GM19023 (cell line): ENCODE results near the gene ONECUT1.

Source experiments
- ATAC-seq: cut with Tn5 transposase; IDR thresholded peaks from one replicate; pipeline ENCODE4 v1.9.1; 2021; ENCODE audit warnings: mild to moderate bottlenecking, moderate library complexity; ENCODE audit not compliant: unreplicated experiment

ONECUT1 gene

DNA sequence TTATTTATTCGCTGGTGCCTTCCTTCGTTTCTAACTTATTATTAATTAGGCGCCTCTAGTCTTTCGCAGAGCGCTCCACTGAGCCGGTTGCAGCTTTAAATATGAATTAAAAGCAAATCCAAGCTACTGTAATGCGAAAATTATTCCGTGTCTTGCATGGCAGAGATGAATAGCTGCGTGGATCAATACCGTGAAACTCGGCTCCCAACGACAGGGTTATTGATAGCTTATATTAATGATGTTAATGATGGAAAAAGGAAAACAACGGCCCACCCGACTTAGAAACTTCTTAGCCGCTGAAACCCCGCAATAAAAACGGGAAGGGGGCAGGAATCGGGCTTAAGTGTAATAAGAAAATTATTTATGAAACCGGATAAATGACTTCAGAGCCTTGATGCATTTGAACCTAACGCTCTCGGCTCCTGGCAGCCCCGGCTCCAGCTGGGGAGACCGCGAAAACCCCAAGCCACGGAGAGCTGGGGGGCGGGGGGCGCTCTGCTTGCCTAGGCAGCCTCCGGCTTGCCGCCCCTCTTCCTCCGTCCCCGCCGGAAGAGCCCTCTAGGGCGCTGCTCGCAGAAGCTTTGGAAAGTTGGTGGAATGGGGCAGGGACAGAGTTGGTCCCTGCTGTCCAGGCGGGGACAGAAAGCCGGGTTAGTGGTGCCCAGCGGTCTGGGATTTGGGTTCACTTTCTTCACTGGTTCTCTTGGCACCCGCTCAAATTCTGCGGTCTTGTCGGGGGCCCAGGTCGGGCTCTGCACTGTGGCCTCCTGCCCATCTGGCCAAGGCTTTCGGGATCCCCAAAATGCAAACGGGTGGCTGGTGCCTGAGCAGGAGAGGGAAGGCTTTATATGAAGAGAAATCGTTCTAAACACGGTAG lies 7.7 kb upstream of the ONECUT1 start:
- ATAC-seq: no peak

DNA sequence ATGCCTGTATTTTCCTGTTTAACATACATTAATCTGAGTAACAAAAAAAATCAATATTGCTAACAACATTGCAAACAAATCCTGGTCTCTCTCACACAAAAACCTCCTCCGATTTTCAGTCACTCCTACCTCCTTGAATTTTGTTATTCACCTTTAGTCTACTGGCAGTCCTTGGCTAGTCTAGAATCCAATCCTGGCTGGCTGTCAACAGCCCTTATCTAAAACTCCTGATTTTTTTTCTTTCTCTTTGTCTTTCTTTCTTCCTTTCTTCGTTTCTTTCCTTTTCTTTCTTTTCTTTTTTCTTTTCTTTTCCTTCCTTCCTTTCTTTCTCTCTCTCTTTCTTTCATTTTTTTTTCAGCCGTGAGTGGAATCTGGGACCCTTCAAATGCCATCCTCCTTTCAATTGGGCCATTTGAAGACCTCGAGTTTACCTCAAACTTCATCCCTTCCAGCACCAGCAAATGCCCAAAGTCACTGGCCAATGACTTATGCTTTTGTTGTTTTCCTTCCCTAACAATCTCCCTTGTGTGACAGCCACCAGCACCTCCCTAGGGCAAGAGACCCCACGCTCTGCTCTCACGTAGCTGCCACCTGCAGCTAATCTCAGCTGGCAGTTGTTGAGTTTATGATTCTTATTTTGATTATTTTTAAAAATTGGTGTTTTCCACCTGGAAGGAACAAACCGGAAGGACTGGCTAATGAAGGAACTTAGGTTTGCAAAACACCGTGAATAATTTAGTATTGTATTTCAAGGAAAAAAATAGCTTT lies 6.8 kb upstream of the ONECUT1 start:
- ATAC-seq: no peak

GRCh38 chr15:52796228-52796521 lies 6.0 kb upstream of the ONECUT1 start:
- no peak for ATAC-seq

- ATAC-seq: no peak
These were observed 5.5 kb upstream of the ONECUT1 start for GRCh38 chr15:52795464-52796227.

- no peak for ATAC-seq
These were observed 4.7 kb upstream of the ONECUT1 start for GRCh38 chr15:52794665-52795463.

- no peak for ATAC-seq
These were observed 1.6 kb upstream of the ONECUT1 start for GRCh38 chr15:52791776-52792175.

DNA sequence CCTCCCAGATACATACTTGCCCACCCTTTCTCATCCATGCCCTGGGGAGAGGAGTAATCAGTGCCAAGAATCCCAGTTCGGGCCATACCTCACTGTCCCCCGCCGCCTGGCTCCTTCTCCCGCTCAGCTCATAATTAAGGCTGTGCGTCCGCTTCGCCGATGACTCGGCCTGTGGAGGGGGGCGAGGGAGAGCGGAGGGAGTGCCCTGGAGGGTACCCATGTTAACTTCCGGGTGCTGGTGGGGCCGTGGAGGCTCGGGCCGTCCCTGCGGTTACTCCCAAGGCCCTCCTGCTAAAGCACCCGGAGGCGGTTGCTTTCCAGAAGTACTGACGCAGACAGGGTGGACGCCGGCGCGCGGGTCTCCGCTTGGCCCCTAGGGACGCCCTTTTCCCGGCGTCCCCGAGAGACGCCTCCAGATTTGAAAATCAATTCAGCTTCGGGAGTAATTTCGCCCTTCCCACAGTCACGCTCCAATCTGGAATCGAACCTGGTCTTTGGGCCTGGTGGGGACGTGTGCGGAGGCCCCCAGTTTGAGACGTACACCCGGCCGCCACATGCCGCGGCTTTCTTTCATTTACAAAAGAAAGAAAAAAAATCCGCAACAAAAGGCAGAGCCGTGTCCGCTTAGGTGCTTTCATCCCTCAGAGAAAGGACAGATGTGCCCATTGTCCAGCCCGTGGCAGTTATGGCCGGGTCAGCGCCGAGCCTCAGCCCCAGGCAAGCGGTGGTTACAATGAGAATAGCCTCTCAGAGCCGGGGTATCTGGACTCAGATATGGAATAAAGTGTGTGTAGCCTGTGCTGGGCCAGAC lies 1.0 kb upstream of the ONECUT1 start:
- no peak for ATAC-seq

DNA sequence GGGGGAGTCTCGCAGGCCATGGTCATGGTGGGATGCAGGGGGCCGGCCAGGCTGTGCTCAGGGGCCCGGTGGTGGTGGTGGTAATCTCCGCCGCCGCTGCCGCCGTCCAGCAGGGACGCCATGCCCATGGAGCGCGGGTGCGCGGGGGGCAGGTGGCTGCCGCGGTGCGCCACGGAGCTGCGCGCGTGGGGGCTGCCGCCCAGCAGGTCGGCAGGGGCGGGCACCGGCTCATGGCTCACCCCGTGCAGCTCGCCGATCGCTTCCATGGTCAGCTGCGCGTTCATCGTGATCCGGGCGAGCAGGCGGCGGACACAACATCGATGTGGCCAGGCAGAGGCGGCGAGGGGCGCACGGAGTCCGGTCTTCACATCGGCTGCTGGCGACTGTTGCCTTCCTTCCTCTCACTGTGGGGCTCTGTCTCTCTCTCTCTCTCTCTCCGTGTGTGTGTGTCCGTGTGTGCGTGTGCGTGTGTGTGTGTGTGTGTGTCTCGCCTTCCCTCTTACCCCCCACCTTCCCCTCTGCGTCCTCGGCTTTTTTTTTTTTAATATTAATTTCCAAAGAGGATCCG lies 451 bp downstream of the ONECUT1 start:
- peak; percentile 5 for ATAC-seq

DNA sequence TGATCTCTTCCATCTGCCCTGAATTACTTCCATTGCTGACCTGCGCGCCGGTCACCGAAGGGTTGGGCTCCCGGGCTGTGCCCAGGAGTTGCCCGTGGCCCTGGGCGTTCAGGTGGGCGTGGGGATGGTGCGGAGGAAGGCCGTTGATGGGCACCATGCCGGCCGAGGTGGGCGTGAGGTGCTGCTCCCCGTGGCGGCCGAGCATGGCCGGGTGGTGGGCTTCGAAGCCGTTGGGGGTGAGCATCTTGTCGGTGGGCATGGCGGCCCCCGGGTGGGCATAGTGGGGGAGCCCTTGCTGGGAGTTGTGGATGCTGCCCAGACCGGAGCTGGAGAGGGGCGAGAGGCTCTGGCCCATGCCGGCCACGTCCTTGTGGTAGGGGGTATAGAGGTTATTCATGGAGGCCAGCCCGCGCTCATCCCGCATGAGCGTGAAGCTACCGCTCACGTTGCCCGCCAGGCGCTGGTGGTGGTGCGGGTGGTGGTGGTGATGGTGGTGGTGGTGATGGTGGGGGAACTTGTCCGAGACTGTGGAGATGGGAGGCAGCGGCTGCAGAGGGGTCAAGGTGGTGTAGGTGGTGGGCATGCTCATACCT lies 1.0 kb downstream of the ONECUT1 start:
- ATAC-seq: no peak

DNA sequence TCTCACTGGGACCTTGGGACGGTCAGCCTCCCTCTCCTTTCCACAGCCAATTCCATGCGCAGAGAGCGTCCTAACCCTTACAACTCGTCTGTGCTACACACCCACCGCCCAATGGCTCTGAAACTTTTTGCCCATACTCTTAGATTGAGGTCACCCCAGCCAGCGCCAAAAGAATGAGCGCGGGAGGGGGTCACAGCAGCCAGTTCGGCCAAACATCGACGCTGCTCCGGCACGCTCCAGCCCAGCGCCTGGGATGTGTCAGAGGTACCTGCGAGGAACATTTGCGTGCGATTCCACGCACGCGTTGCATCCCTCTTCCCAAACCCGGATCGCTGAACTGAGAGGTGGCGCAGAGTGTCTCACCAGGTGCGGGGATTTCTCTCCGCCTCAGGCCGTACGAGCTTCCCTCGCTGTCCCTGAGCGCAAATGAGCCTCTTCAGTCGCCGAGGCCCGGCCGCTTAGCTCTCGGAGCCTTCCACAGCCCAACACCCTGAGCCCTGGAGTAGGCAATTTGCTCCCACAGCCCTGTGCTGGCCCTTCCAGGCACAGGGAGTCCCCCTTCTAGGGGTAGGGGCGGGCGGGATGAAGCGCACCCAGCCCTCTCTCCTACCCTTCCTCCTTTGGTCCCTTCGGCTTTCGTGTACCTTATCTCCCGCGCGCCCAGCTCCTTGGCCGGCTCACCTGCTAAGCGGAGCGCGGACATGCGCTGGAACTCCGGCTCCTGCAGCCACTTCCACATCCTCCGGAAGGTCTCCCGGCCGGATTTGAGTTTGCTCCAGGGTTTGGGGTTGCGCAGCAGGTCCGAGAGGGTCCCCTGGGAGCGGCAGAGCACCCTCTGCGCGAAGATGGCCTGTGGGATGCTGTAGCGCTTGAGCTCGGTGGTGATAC lies 1.8 kb downstream of the ONECUT1 start:
- ATAC-seq: no peak

DNA sequence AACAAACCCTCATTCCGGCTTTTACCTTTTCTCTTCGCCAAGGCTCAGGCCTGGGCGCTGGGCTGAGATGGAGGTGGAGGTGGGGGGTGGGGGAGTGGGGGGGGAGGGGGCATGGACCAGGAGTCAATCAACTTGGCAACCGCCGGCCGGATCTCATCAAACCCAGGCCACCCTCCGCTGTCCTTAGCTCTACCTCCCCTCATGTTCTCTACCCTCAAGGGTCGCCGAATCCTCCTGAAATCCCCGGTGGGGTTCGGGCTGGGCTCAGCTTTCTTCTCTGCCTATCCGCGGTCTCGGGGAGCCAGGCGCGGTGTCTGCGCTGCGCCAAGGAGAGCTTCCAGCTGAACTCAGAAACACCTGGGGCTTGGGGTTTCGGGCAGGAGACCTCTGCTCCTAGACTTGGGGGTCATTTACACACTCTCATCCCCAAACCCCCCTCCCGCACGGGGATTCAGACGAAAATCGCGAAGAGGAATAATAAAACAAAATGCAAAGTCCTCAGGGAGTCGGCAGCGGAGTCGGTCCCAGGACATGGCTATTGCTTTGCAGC lies 2.5 kb downstream of the ONECUT1 start:
- ATAC-seq: no peak

DNA sequence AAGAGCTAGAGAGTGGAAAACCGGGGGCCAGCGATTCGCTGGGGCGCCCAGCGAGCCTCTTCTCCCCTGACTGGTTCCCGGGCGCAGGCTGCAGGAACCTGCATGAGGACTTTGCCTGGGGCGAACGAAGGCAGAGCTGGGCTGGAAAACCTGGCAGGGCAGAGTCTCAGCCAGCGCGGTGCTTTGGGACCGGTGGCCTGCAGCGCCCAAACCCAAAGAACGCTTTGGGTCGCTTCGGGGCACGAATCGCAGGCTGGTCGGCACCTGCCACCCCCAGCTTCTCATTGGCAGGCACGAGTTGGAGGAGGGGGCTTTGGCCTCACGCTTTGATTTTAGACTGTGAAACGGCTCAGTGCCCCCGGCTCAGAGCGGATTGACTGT lies 3.0 kb downstream of the ONECUT1 start:
- no peak for ATAC-seq

GRCh38 chr15:52786436-52787122 lies 3.6 kb downstream of the ONECUT1 start:
- ATAC-seq: no peak

GRCh38 chr15:52785672-52786406 lies 4.3 kb downstream of the ONECUT1 start:
- ATAC-seq: no peak

- no peak for ATAC-seq
These were observed 5.1 kb downstream of the ONECUT1 start for GRCh38 chr15:52784799-52785671.
